Lower leg skin (tissue), 3 donors: ENCODE measurements around the gene GADD45A.

Source experiments
- CTCF ChIP-seq, 3 donors: fragments of 450-650 bp; IDR thresholded peaks; one replicate each; pipeline ENCODE4 v1.5.1; 2016; ENCODE audit warnings: antibody characterized with exemption in 3 of 3, mild to moderate bottlenecking in 3 of 3, moderate library complexity in 2 of 3
- POLR2A ChIP-seq, 2 donors: fragments of 450-650 bp; IDR thresholded peaks; one replicate each; pipeline ENCODE4 v1.6.1; 2016 to 2017; ENCODE audit warnings: antibody characterized with exemption in 2 of 2, mild to moderate bottlenecking in 1 of 2, moderate library complexity in 1 of 2

GRCh38 chr1:67683316-67683715 is 1.7 kb upstream of the GADD45A start:
- TF ChIP-seq CTCF (IDR thresholded peaks at IDR 0.05) (no peak), POLR2A (IDR thresholded peaks at IDR 0.05) (no peak)
